Measurements from ENCODE around the gene NOX1. TPM values are rescaled to one million over a fixed set of nuclear protein-coding genes. Genes with fewer than 3 reads are reported as not detected.

The NOX1 gene
- 1 to 10 TPM in 1 of 12 donors, under 1 TPM in 10, not detected in 1; 0.07 to 8.4 (median 0.45) TPM for polyA plus RNA-seq (ENCODE audit: insufficient read length in 12 of 12)
- long read RNA-seq, donor 1, partial matches to known transcripts, result 0 of 5 reads
- long read RNA-seq, donor 1, other reads (novel, unspliced or antisense), result 0 of 5 reads
- long read RNA-seq, donor 2, result 0 reads
- long read RNA-seq, donor 3, result 0 reads
- long read RNA-seq, donor 4, result 0 reads
- long read RNA-seq, donor 5, result 0 reads
- long read RNA-seq, donor 6, result 0 reads
- long read RNA-seq, donor 7, result 0 reads
- long read RNA-seq, donor 8, result 0 reads
- long read RNA-seq, donor 9, result 0 reads
- long read RNA-seq, donor 10, result 0 reads
- long read RNA-seq, donor 11, result 0 reads

DNA sequence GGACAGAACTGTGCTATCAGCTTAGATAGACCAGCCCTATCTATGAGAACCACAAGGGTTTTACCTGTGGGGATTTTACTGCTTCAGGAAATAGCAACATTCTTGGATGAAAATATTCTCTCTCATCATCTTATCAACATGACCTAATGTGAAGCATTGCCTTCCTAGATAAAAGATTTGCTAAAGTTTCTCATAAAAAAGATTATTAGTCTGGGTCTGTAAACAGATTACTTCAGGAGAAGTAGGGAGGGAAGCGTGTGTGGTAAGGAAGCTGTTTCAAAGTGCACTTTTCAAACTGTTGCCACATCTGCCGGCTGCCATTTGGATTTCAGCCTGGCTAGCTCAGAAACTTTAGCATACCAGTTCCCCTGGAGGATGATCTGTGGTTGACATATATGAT lies at the start of gene NOX1:
TSS of gene NOX1 (minus strand) at position 35 of the 400 bp plus-strand sequence. CDS start 220 bp downstream, outside the sequence.
- DNase-seq, result no peak

DNA sequence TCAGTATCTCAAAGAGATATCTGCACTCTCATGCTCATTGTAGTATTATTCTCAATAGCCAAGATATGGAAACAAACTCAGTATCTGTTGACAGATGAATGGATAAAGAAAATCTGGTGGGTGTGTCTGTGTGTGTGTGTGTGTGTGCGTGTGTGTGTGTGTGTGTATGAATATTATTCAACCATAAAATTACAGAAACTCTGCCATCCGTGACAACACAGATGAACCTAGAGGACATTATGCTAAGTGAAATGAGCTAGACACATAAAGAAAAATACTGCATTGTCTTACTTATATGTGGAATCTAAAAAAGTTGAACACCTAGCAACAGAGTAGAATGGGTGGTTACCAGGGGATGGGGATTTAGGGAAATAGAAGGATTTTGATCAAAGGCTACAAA lies 41.4 kb upstream of the NOX1 start:
- no peak for DNase-seq

DNA sequence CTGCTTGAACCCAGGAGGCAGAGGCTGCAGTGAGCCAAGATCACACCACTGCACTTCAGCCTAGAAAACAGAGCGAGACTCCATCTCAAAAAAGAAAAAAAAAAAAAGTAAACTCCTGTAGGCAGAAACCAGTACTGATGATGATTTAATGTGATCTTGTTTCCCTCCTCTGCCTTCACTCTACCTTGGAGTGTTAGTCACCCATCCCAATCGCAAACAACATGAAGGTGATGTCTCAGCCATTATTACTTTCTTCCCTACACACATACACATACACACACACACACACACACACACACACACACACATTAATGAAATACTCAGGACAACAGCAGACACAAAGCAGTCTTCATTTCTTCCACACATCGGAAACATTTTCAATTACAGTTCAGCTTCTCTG lies 39.0 kb upstream of the NOX1 start:
- DNase-seq, result no peak

DNA sequence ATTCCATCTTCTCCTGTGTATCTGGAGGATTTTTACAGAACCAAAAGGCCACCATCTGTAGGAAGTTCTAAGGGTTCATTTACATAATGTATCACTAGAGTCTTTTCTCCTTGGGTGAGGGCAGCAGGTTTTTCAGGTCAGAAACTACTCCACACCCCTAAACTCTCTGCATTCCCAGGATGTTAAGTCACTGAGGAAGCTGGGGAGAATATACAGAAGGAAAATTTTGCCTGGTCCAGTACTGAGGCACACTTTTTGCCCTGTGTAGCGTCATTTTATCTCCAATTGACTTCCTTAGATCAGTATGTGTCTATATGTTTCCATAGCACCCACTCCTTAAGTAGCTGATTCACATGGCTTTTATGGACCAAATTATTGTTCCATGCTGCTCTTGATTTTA lies 37.6 kb upstream of the NOX1 start:
- no peak for DNase-seq

DNA sequence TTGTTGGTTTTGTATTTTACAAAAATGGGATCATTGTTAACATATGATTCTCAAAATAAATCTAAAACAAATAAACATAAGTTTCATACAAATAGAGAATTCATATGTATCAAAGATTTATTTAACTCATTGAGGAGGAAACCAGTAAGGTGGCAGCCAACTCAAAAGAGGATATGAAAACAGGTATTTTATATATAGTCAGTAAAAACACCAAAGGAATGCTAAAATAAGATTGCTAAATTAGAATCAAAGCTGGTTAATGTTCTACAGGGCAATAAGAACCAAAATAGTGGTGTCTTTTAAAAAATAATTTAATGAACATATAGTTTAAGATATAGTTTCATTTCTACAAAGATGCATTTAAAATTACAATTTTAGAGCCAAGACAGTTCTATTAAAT lies 31.5 kb upstream of the NOX1 start:
- DNase-seq, result no peak

DNA sequence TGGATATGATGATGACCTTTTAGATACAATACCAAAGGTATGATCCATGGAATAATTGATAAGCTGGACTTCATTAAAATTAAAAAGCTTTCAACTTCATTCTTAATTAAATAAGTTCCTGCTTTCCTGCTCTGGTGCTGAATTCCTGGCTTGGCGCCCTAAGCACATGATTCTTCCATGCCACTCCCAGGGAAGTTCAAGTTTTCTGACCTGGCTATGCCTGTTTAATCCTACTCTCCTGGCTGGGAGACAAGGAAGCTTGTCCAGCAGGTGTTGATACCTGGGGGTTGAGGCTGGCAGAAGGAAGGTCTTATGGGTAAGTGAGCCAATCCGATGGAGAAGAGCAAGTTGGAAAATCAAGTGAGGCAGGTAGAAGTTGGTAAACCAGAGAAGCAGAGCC lies 30.3 kb upstream of the NOX1 start:
- no peak for DNase-seq

DNA sequence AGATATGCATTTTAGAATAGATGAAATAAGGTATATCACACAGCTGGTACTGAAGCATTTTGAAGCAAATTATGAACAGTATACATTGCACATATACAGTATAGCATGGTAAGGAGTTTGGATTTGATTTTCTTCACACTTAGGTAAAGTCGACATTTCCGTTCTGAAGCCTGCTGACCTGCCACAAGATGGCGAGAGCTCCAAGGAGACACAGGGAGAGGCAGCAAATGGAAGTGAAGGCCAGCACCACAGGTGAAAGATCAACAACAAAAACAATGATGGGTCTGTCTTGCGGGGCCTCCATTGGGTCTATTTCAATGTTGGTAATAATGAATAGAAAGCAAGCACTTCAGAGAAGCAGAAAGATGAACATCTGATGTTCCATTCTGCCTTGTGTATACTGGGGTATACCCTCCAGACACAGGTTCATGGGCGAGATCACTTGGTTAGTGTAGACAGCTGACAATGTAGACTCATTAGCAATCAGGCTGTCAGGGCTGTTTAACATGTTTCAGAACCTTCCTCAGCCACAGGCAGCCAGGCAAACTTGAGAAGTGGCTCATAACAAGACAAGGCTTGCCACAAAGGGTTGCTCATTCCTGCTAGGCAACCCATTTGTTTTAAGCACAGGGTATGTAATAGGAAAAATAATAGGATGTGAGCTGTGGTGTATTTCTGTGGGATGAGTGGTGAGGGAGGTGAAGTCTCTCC lies 21.4 kb upstream of the NOX1 start:
- no peak for DNase-seq

DNA sequence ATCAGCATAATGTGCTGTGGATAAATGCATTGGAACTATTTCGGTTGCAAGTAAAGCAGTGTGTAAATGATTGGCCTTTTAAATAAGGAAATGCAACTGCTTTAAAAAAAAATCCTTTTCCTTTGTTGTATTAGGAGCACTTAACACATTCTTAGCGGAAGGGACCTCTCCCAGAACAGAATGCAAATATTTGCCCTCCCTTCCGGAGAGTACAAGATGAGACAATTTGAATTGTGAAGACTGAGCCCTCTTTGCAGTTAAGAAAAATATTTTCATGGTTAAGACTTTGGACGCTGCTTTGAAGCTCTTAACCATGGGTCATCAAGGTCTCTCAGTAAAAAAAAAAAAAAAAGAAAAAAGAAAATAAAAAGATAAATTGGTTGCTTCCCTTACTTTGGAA lies 9.5 kb upstream of the NOX1 start:
- no peak for DNase-seq

DNA sequence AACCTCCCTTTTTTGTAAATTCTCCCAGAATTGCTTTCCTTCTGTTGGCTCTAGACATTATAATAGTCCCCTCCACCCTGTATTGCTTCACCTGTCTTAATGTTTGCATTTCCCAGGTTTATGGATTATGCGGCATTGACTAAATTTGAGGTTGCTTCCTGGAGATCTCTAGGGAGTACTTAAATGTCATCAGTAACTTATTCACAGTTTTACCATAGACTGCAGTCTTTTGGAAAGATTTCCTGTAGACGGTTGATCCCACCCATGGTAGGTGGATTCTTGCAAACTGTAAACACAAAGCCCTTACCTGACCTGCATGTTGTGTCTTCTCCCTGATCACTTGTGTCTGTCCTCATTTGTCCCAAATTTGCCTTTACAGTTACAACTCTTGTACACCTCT lies 6.2 kb upstream of the NOX1 start:
- no peak for DNase-seq

DNA sequence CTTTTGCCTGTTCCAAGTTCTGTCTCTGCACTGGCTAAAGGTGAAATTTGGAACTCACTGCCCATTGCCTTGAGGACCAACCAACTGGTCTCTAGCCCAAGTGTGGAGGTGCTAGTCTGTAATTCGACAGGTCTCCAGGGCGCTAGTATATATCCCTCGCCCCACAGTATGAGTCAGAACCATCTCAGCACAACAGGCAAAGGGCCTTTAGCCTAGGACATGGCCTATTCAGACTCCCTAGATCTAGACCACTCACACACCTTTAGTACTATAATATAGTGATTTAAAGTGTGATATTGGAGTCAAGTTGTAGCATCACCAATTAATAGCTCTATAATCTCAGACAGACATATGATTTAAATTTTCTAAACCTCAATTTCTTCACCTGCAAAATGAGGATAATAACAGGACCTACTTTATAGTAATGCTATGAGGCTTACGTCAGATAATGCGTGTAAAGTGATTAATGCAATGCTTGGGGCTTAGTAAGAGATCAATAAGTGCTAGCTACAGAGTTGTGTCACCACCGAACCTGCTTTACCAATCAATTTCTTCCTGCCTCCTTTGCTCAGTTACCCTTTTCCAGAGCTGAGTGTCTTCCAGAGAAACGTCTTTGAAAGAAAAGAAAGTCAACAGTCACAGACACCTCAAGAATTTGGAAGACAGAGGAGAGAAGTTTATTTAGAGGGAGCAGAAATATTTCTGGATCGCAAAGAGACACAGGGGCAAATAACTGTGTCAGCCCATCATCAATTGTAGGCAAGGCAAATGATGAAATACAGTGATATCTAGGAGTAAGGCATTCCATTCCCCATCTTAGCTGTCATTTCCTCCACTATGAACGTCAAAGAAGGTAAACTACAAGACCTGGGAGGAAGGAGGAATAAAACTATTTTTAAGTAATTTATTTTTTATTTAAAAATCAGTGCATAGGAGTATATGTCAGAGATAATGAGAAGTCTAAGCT lies 2.3 kb downstream of the NOX1 start:
- no peak for DNase-seq

DNA sequence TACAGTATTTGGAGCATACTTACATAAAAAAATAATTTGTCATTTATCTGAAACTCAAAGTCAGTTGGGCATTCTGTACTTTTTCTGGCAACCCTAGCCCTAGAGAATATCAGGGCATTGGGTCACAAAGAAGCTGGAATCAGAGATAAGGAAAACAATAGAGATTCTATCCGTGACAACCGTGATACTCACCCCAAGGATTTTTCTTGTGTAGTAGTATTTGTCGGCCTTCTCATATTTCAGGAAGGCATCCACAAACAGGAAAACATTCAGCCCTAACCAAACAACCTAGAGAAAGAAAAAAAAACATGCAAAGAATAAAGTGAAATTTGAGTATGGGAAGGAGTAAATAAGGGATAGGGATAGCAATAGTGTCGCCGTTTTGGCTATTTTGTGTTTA lies 3.6 kb downstream of the NOX1 start:
- DNase-seq, result no peak

DNA sequence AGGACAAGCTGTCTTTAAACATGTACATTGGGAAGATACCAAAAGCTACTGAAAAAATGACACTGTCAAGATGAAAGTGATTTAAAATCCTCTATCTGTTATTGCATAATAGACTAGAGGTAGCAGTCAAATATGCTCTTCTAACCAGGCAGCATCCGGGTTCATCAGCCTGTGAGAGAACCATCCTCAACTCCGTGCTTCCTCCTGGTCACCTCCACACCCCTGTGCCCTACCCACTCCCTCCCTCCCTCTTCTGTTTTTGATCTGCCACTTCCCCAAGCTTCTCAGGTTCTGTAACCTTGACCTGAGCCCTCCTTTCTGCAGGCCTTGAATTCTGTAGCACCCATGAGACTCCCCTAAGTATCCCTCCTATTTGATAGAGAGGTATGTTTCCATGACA lies 5.9 kb downstream of the NOX1 start:
- DNase-seq, result no peak

DNA sequence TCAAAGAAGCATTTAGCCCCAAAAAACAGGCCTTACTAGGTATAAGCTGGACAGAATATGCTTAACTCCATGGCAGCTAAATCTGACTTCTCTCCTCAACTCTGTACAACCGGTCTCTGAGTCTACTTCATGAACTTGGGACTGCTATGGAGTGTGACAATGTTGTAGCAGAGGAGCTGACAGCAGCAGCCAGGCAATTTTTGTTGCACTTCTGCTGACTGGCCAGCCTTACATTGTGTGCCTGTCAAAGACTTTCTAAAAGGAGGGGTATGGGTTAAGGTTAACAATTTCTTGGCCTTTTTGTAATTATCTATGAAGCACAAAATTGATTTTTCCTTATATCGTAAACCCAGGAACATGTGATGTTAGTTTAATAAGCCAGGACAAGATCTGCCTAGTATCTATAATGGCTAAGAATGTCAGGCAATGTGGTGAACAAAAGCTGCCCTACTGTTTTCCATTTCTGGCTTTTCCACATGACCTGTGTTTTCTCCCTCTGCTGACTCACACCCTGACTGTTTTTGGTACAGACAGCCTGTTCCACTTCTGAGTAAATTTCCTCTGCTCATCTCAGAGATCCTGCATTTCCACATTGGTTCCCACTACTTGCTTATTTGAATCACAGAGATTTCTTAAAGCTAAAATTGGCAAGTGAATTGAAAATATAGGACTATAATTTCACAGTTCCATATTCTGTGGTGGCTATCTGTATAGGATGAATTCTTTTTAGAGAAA lies 9.3 kb downstream of the NOX1 start:
- DNase-seq, result no peak

DNA sequence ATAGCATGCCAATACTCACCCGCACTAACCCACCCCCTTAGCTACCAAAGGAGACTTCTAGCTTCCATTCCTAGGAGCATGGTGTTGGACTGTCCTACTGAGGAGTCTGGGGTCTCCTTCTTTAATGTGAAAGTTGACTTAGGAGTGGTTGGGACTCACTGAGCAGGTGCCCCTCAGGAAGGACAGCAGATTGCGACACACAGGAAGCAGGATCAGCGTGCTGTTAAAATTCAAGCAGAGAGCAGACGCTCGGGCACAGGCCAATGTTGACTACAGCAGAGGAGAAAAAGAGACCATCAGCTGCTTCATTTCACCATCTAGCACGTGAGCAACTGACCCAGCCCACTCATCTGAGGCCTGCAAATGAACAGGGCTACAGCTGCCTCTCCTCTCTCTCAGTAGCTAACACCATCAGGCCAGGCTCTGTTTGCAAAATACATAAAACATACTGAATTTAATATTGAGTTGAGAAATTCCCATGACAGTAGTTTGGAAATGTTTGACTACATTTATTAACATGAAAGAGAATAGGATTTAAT lies 10.8 kb downstream of the NOX1 start:
- no peak for DNase-seq

DNA sequence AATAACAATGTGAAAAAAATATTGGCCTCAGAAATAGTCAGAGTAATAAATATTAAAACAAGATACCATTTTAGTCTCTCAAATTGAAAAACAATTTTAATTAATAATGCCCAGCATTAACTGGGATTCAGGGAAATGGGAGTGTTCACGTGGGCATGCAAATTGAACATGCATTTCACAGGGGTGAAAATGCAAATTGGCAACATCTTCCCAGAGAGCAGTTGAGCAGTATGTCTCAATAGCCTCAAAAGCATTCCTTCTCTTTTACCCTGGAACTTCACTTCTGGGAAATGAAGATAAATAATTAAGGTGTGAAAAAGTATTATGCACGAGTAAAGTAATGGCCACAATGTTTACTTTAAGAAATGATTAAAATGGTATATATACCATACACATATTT lies 21.3 kb downstream of the NOX1 start:
- no peak for DNase-seq

DNA sequence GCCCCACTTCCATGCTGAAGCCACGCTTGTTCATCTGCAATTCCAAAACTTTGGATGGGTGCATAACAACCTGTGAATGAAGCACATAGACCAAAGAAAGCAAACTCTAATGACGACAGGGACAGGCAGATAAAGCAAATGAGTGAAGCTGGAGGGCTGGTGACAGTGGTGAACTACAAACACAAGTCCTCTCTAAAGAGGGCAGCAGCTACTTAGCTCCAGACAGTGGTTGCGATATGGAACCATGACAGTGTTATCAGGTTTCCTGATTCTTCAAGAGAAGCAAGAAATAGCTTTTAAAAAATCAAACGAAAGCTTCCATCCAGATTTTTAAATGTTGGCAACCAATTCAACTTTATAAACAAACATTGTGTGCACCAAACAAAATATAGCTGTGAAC lies 23.8 kb downstream of the NOX1 start:
- DNase-seq, result no peak

DNA sequence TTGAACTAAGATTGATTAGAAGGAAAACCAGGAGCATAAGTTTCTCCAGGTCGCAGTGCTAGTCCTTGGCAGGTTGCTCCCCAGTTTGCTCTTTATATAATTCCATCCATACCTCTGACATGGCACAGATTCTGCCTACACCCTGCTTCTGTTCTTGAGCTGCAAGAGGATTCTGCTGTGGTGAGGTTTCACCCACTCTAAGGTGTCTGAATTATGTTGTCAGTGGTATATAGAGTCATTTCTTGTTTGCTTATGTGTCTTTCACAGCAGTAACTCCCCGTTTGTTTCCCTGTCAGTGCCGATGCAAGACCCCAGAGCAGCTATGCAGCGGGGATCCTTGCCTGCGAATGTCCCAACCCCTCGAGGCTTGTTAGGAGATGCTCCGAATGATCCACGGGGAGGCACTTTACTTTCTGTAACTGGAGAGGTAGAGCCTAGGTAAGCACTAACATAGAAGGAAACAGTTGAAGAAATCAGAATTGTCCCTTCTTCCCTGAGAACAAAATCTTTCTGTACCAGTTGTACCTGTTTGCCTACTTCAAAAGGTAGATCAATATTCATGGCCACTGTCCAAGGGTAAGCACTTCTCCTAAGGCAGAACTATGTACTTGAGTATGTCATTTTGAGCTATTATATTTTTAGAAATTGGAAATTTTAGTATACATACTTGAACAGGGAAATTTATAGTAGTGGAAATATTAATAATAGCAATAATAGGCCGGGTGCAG lies 42.8 kb downstream of the NOX1 start:
- DNase-seq, result no peak

DNA sequence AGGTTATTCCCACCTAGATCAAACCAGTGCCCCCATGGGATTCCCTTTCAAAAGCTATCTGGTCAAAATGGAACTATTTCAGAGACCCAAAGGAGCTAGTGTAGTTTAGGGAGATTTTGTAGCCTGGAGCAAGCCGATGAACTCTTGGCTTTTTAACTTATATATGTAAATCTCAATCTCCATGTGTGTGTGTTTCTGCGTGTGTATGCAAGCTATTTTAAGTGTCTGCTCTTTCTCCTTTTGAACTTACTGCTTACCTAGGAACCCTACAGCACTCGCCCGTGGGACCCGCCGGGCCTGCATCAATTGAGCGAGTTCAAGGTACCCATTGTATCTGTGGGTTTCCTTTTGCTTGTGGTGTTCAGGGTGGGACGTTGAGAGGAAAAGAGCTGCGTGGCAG lies 43.6 kb downstream of the NOX1 start:
- DNase-seq, result no peak

DNA sequence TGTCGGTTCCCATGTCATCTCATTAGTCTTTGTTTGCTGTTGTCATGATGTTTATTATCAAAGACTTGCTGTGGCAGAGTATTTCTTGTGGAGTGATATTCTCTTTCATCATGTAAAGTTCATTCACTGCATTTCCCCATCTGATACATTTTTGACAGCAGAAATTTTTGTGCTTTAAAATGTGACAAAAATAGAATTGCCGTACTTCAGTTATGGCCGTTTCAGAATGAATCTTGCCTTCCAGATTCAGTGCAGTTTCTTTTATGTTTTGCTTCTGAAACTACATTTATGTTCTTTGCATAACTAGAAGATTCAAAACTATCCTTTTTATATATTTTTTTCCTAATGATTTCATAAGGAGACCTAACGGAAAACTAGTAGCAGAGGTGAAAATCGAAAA lies 44.0 kb downstream of the NOX1 start:
- no peak for DNase-seq

DNA sequence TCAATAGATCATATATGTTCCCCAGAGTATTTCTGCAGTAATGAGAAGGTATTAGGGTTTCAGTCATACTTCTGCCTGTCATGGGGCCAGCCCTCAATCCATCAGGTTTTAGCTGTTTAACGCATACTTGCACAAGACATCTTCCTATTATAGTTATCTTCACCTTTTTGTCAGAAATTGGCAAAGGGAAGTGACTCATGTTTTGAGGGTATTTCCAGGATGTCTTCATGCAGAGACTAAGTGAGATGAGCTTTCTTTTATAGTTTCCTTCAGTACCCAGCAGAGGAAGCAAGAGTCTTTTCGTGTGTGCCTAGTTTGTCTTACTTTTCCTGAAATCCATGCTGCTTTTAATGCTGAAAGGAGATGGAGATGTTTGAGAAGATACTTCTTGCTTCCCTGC lies 44.4 kb downstream of the NOX1 start:
- no peak for DNase-seq
